HepG2 (cell line): ENCODE data around the gene COMMD4. TPM values are rescaled to one million over a fixed set of nuclear protein-coding genes. Genes with fewer than 3 reads are reported as not detected.

Experiments used
- ATAC-seq: fragments of 200-7000 bp; cut with Tn5 transposase; 3 replicates; pipeline ENCODE4 v1.9.1; 2020; ENCODE audit warnings: mild to moderate bottlenecking, moderate library complexity
- BruUV-seq: library from RNA; stranded (reverse); fragments of 400-500 nt; replicated peaks from 2 replicates; lab custom pipeline; 2021; lab: Mats Ljungman, UMichigan
- CTCF ChIA-PET: fragments of 300-600 bp; formaldehyde crosslinking; extraction: SDS; loops from one replicate; lab custom pipeline; 2021; ENCODE audit warnings: low total read pairs, inconsistent platforms, low intra/inter-chr PET ratio; lab: Yijun Ruan, JAX
- POLR2A ChIA-PET: fragments of 350-600 bp; sonication (Branson Sonifier 250); formaldehyde crosslinking; loops from one replicate; lab custom pipeline; 2020; ENCODE audit warnings: antibody characterized with exemption, inconsistent platforms; lab: Yijun Ruan, JAX
- DNase-seq: peaks from one replicate; pipeline ENCODE4 v3.0.0-alpha.2; 2015; ENCODE audit warnings: low spot score
- FAIRE-seq: peaks from 3 replicates; lab custom pipeline; 2011; peaks lifted over from hg19 to GRCh38; lab: Jason Lieb, UNC
- H2AFZ ChIP-seq: one replicate; pipeline ENCODE4 v1.6.1; 2011; ENCODE audit warnings: low read length, inconsistent platforms
- H3K27ac ChIP-seq: fragments of 300-600 bp; 3 replicates; pipeline ENCODE4 v1.8.0; 2011; ENCODE audit warnings: mixed run types, mild to moderate bottlenecking, mixed read lengths, low read length, inconsistent platforms; ENCODE audit not compliant: insufficient read depth; ENCODE audit errors: extremely low read length
- H3K27me3 ChIP-seq, 2 experiments: fragments of 200-600 bp in 1 of 2; 2 replicates in 1 of 2; 3 replicates in 1 of 2; pipeline versions ENCODE4 v1.6.0 to v1.8.0; 2011; ENCODE audit warnings: low read length in 2 of 2, mild to moderate bottlenecking in 2 of 2, moderate library complexity in 2 of 2, inconsistent platforms in 1 of 2; ENCODE audit not compliant: insufficient read depth in 2 of 2, control insufficient read depth in 1 of 2
- H3K36me3 ChIP-seq, 2 experiments: fragments of 200-600 bp in 1 of 2; replicated peaks in 1 of 2; 2 replicates in 1 of 2; 3 replicates in 1 of 2; pipeline versions ENCODE4 v1.5.1 to v1.8.0; 2011; ENCODE audit warnings: low read length in 2 of 2, inconsistent platforms in 1 of 2; ENCODE audit not compliant: insufficient read depth in 2 of 2, control insufficient read depth in 1 of 2
- H3K4me1 ChIP-seq: 2 replicates; pipeline ENCODE4 v1.5.1; 2012; ENCODE audit warnings: low read length, inconsistent platforms; ENCODE audit not compliant: insufficient read depth
- H3K4me2 ChIP-seq: 2 replicates; pipeline ENCODE4 v1.6.0; 2011; ENCODE audit warnings: low read depth, low read length, inconsistent platforms
- H3K4me3 ChIP-seq, 3 experiments: fragments of 200-600 bp in 1 of 3; sonication (generic), shearing (Covaris generic) in 1 of 3; replicated peaks in 1 of 3; 2 replicates each; pipeline ENCODE4 v1.5.1; 2011 to 2016; ENCODE audit warnings: low read length in 3 of 3, inconsistent platforms in 2 of 3, low read depth in 2 of 3, mild to moderate bottlenecking in 2 of 3, control low read depth in 1 of 3, mixed read lengths in 1 of 3; ENCODE audit not compliant: insufficient read depth in 1 of 3
- H3K79me2 ChIP-seq: one replicate; pipeline ENCODE4 v1.6.1; 2011; ENCODE audit warnings: low read length, inconsistent platforms; ENCODE audit not compliant: insufficient read depth
- H3K9ac ChIP-seq: 2 replicates; pipeline ENCODE4 v1.6.0; 2011; ENCODE audit warnings: mild to moderate bottlenecking, low read depth, low read length, inconsistent platforms; ENCODE audit not compliant: insufficient read depth
- H3K9me3 ChIP-seq: 2 replicates; pipeline ENCODE4 v1.5.1; 2012; ENCODE audit warnings: mild to moderate bottlenecking, low read length
- H4K20me1 ChIP-seq: 2 replicates; pipeline ENCODE4 v1.6.0; 2011; ENCODE audit warnings: inconsistent platforms, mild to moderate bottlenecking, low read length, moderate library complexity; ENCODE audit not compliant: insufficient read depth
- GABPA ChIP-seq, 2 experiments: IDR thresholded peaks; 2 replicates each; pipeline ENCODE4 v1.6.1; 2011 to 2016; ENCODE audit warnings: low read depth in 2 of 2, low read length in 1 of 2, missing biosample characterization in 1 of 2, missing genetic modification characterization in 1 of 2
- GZF1 ChIP-seq: sonication (generic); formaldehyde crosslinking; IDR thresholded peaks from 2 replicates; pipeline ENCODE4 v1.5.1; 2020; ENCODE audit warnings: mild to moderate bottlenecking, missing genetic modification reagents
- KLF16 ChIP-seq, 2 experiments: sonication (generic) in 1 of 2; formaldehyde crosslinking in 1 of 2; IDR thresholded peaks; 2 replicates each; pipeline versions ENCODE4 v1.6.1 to v1.8.0; 2016 to 2023; ENCODE audit warnings: missing genetic modification reagents in 2 of 2, missing compliant biosample characterization in 1 of 2
- MAZ ChIP-seq, 2 experiments: sonication (generic) in 1 of 2; formaldehyde crosslinking in 1 of 2; IDR thresholded peaks; 2 replicates each; pipeline versions ENCODE4 v1.5.0 to v1.6.1; 2012 to 2020; ENCODE audit warnings: low read depth in 2 of 2, mild to moderate bottlenecking in 2 of 2, borderline replicate concordance in 1 of 2, improper control_type of control experiment in 1 of 2, low read length in 1 of 2, missing genetic modification reagents in 1 of 2, moderate library complexity in 1 of 2
- MBD4 ChIP-seq: IDR thresholded peaks from 2 replicates; pipeline ENCODE4 v1.6.1; 2012; ENCODE audit warnings: low read length, inconsistent platforms, borderline replicate concordance
- MTF1 ChIP-seq: sonication (generic); formaldehyde crosslinking; IDR thresholded peaks from 2 replicates; pipeline ENCODE4 v1.5.0; 2020; ENCODE audit warnings: missing genetic modification reagents
- THAP8 ChIP-seq: sonication (generic); formaldehyde crosslinking; IDR thresholded peaks from 2 replicates; pipeline ENCODE4 v1.5.1; 2020; ENCODE audit warnings: missing genetic modification reagents, mild to moderate bottlenecking, borderline replicate concordance
- ZFYVE20 ChIP-seq: sonication (generic); formaldehyde crosslinking; IDR thresholded peaks from 2 replicates; pipeline ENCODE4 v1.8.0; 2023; ENCODE audit warnings: low read depth, mild to moderate bottlenecking, moderate library complexity, missing genetic modification reagents, borderline replicate concordance
- WGBS: methylation state at CpG from one replicate; pipeline ENCODE4 v1.1.6; 2017; ENCODE audit warnings: low lambda C conversion rate; 5-methylcytosine and 5-hydroxymethylcytosine counted together
- in situ Hi-C: cut with HindIII; loops from 2 replicates; pipeline ENCODE4 v1.10.0; 2017; ENCODE audit warnings: low pct_unique_long_range_greater_than_20kb; ENCODE audit not compliant: extremely low pct_ligation_motif_present
- intact Hi-C: fragments of 100-400 bp; cut with micrococcal nuclease; formaldehyde crosslinking; loops from one replicate; pipeline ENCODE4 v1.10.0; 2022; ENCODE audit not compliant: unreplicated experiment
- polyA plus RNA-seq, 8 experiments: library from polyadenylated mRNA; depleted of rRNA in 3 of 8; stranded (reverse) in 7 of 8; unstranded in 1 of 8; fragments of >200 nt; fragmentation: Illumina TruSeq in 4 of 8; extraction: Trizol in 4 of 8; gene quantifications; 2 replicates each; pipeline versions ENCODE4 v1.2.1 to v1.2.3, GENCODE V29; 2011 to 2016; ENCODE audit warnings: low read depth in 4 of 8, missing spikeins in 1 of 8, mixed read lengths in 1 of 8; ENCODE audit not compliant: insufficient read depth in 1 of 8
- total RNA-seq, 5 experiments: library from RNA; depleted of rRNA; stranded (reverse); fragments of >200 nt; fragmentation: Illumina TruSeq; extraction: Trizol; gene quantifications; 2 replicates each; pipeline ENCODE4 v1.2.3, GENCODE V29; 2016; ENCODE audit warnings: low read depth in 1 of 5
- TF ChIP-seq, protein P1 (sequence below): IDR thresholded peaks from 2 replicates; pipeline ENCODE4 v1.6.1; 2016; ENCODE audit warnings: low read depth, missing genetic modification reagents, missing compliant biosample characterization
- TF ChIP-seq, protein P2 (sequence below): conservative IDR thresholded peaks from 2 replicates; pipeline ENCODE4 v1.6.1; 2018; ENCODE audit warnings: missing genetic modification reagents
- TF ChIP-seq, protein P3 (sequence below): sonication (generic); formaldehyde crosslinking; IDR thresholded peaks from 2 replicates; pipeline ENCODE4 v1.4.0; 2020; ENCODE audit warnings: mild to moderate bottlenecking, missing genetic modification reagents

COMMD4 gene
- total and polyA plus RNA-seq, 2 of the 13 experiments (the other 11 are each of a cell fraction or from before 2014, with no cell fraction given): 45.8 to 89.9 TPM

- no peaks in the 10 kb centered on the region for H3K36me3 ChIP-seq
- no TSS peak for BruUV-seq
- no peak for FAIRE-seq
- no peaks in the 10 kb centered on the region for H3K79me2 ChIP-seq
- no peak overlapping the region for H2AFZ ChIP-seq
- no peak overlapping the region for H3K27ac ChIP-seq
- H3K9ac ChIP-seq: no peak overlapping the region
- no peak for DNase-seq
- no peaks in the 10 kb centered on the region for H3K4me1 ChIP-seq
- H3K4me2 ChIP-seq: no peak overlapping the region
- TF ChIP-seq GZF1 (no peak), GABPA (IDR thresholded peaks at IDR 0.05; ENCODE audit: low read depth, low read length) (no peak), GABPA (CRISPR knock-in tag; IDR thresholded peaks at IDR 0.05; ENCODE audit: low read depth) (no peak), THAP8 (CRISPR knock-in tag) (no peak), MTF1 (CRISPR knock-in tag) (no peak), ZFYVE20 (no peak), MBD4 (no peak), KLF16 (CRISPR knock-in tag; IDR thresholded peaks at IDR 0.05) (no peak), MAZ (IDR thresholded peaks at IDR 0.05; ENCODE audit: borderline replicate concordance, low read depth, low read length) (no peak), MAZ (CRISPR knock-in tag; IDR thresholded peaks at IDR 0.05; ENCODE audit: low read depth) (no peak)
- TF ChIP-seq, protein P1, sequence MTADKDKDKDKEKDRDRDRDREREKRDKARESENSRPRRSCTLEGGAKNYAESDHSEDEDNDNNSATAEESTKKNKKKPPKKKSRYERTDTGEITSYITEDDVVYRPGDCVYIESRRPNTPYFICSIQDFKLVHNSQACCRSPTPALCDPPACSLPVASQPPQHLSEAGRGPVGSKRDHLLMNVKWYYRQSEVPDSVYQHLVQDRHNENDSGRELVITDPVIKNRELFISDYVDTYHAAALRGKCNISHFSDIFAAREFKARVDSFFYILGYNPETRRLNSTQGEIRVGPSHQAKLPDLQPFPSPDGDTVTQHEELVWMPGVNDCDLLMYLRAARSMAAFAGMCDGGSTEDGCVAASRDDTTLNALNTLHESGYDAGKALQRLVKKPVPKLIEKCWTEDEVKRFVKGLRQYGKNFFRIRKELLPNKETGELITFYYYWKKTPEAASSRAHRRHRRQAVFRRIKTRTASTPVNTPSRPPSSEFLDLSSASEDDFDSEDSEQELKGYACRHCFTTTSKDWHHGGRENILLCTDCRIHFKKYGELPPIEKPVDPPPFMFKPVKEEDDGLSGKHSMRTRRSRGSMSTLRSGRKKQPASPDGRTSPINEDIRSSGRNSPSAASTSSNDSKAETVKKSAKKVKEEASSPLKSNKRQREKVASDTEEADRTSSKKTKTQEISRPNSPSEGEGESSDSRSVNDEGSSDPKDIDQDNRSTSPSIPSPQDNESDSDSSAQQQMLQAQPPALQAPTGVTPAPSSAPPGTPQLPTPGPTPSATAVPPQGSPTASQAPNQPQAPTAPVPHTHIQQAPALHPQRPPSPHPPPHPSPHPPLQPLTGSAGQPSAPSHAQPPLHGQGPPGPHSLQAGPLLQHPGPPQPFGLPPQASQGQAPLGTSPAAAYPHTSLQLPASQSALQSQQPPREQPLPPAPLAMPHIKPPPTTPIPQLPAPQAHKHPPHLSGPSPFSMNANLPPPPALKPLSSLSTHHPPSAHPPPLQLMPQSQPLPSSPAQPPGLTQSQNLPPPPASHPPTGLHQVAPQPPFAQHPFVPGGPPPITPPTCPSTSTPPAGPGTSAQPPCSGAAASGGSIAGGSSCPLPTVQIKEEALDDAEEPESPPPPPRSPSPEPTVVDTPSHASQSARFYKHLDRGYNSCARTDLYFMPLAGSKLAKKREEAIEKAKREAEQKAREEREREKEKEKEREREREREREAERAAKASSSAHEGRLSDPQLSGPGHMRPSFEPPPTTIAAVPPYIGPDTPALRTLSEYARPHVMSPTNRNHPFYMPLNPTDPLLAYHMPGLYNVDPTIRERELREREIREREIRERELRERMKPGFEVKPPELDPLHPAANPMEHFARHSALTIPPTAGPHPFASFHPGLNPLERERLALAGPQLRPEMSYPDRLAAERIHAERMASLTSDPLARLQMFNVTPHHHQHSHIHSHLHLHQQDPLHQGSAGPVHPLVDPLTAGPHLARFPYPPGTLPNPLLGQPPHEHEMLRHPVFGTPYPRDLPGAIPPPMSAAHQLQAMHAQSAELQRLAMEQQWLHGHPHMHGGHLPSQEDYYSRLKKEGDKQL (CRISPR knock-in tag): no peak
- TF ChIP-seq, protein P2, sequence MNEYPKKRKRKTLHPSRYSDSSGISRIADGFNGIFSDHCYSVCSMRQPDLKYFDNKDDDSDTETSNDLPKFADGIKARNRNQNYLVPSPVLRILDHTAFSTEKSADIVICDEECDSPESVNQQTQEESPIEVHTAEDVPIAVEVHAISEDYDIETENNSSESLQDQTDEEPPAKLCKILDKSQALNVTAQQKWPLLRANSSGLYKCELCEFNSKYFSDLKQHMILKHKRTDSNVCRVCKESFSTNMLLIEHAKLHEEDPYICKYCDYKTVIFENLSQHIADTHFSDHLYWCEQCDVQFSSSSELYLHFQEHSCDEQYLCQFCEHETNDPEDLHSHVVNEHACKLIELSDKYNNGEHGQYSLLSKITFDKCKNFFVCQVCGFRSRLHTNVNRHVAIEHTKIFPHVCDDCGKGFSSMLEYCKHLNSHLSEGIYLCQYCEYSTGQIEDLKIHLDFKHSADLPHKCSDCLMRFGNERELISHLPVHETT (CRISPR knock-in tag): no peak
- TF ChIP-seq, protein P3, sequence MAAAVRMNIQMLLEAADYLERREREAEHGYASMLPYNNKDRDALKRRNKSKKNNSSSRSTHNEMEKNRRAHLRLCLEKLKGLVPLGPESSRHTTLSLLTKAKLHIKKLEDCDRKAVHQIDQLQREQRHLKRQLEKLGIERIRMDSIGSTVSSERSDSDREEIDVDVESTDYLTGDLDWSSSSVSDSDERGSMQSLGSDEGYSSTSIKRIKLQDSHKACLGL (CRISPR knock-in tag): no peak
- POLR2A ChIA-PET: no interaction called here
- no peak for ATAC-seq
- in situ Hi-C loops (no loop called here), intact Hi-C loops (loop anchor here (10.0 kb wide), 1 partner anchor 268 kb away; no protein-coding TSS in a partner anchor)
- H4K20me1 ChIP-seq: no peaks in the 10 kb centered on the region
- CTCF ChIA-PET: no interaction called here
- no peak overlapping the region for H3K4me3 ChIP-seq
- H3K27me3 ChIP-seq: peaks cover 0 to 13% of the 10 kb centered on the region in 2 experiments; a peak in 3 of 5 replicates
- H3K9me3 ChIP-seq: no peaks in the 10 kb centered on the region
- WGBS: 23% methylated on average over 4 of the region's 9 CpGs
Measured at GRCh38 chr15:75302318-75302717, 33.5 kb upstream of the COMMD4 start.
